HG03175 (cell line): ENCODE measurements around the gene HFM1.
"Not testable (repeated sequence)": the region's sequence is repeated elsewhere in the genome, so short reads cannot be mapped to it uniquely, and the experiment has no call there.

Source experiments
- ATAC-seq: cut with Tn5 transposase; IDR thresholded peaks from one replicate; pipeline ENCODE4 v1.9.1; 2021; ENCODE audit warnings: mild to moderate bottlenecking, moderate library complexity; ENCODE audit not compliant: unreplicated experiment

Gene HFM1, protein sequence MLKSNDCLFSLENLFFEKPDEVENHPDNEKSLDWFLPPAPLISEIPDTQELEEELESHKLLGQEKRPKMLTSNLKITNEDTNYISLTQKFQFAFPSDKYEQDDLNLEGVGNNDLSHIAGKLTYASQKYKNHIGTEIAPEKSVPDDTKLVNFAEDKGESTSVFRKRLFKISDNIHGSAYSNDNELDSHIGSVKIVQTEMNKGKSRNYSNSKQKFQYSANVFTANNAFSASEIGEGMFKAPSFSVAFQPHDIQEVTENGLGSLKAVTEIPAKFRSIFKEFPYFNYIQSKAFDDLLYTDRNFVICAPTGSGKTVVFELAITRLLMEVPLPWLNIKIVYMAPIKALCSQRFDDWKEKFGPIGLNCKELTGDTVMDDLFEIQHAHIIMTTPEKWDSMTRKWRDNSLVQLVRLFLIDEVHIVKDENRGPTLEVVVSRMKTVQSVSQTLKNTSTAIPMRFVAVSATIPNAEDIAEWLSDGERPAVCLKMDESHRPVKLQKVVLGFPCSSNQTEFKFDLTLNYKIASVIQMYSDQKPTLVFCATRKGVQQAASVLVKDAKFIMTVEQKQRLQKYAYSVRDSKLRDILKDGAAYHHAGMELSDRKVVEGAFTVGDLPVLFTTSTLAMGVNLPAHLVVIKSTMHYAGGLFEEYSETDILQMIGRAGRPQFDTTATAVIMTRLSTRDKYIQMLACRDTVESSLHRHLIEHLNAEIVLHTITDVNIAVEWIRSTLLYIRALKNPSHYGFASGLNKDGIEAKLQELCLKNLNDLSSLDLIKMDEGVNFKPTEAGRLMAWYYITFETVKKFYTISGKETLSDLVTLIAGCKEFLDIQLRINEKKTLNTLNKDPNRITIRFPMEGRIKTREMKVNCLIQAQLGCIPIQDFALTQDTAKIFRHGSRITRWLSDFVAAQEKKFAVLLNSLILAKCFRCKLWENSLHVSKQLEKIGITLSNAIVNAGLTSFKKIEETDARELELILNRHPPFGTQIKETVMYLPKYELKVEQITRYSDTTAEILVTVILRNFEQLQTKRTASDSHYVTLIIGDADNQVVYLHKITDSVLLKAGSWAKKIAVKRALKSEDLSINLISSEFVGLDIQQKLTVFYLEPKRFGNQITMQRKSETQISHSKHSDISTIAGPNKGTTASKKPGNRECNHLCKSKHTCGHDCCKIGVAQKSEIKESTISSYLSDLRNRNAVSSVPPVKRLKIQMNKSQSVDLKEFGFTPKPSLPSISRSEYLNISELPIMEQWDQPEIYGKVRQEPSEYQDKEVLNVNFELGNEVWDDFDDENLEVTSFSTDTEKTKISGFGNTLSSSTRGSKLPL (N-terminal part only)

DNA sequence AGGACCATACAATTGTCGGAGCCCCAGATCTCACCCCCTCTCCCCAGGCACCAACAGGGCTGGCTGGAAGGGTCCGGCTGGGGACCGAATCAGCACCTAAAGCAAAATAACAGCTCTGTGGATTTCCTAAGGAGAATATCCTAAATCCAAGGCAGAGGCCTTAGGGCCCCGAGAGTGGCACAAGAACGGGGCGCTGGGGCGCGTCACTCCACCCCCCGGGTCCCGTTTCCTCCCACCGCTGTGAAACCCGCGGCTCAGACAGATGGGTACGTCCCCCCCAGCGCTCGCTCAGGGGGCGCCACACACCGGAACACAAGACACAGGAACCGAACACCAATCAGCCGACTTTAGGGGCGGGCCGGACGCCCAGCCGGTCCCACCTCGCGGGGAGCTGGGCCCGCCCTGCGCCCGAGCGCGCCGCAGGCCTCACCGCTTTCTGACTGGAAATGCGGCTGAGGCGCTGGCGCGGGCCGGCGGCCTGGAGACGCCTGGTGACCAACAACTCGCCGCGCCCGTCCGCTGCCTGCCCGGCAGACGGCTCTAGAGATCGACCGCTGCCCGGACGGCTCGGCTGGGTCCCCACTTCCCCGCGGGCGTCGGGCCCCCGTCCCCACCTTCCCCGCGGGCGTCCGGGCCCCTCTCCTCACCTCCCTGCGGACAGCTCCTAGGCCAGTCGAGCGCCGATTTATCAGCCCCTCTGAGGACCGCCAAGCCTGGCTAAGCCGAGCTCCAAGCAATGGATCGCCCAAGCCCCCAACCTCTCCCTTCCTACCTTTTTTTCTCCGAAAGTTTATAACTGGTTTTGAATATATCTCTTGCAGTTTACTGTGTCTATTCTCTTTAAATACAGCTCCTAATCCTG, at the start of gene HFM1:
Gene HFM1, minus strand, starts transcription at position 687 of the 862 bp plus-strand sequence. CDS start 3,755 bp downstream, outside the sequence.
- ATAC-seq: peak; percentile 79

DNA sequence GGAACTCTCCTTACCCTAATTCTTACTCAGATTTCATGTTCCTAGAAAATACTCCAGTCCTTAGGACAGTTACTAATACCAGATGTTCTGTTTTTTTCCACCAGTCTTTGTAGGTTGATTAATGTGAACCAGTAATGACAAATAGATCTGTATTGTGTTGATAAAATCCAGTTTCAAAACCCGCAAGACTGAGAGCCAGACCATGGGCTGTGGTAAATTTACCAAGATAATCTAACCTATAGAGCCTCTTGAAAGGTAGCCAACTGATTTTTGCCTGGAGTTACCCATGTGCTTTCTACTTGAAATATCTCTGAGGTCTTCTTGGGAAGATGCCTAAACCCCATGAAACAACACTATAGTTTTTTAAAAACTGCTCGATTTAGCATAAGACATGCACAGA, 49.5 kb upstream of the HFM1 start:
- ATAC-seq: no peak

DNA sequence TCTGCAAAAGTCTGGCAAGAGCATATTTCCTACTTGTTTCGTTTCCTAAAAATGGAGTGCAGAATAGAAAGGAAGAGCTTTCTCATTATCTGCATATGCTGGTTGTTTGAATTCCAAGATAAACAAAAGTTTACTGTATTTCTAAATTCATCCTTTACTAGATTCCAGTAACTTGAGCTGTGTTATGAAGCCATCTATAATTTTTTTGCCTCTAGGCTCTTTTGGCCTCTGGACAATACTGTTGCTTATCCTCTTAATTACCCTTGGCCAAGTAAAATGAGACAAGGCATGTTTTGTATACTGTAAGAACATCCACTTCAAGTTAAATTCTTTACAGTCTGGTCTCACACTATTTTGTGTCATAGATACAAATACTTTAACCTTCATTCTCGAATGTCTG, 45.6 kb upstream of the HFM1 start:
- ATAC-seq: no peak

DNA sequence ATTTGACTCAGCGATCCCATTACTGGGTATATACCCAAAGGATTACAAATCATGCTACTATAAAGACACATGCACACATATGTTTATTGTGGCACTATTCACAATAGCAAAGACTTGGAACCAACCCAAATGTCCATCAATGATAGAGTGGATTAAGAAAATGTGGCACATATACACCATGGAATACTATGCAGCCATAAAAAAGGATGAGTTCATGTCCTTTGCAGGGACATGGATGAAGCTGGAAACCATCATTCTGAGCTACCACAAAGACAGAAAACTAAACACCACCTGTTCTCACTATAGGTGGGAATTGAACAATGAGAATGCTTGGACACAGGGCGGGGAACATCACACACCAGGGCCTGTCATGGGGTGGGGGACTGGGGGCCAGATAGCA, 43.1 kb upstream of the HFM1 start:
- ATAC-seq: not testable (repeated sequence)

DNA sequence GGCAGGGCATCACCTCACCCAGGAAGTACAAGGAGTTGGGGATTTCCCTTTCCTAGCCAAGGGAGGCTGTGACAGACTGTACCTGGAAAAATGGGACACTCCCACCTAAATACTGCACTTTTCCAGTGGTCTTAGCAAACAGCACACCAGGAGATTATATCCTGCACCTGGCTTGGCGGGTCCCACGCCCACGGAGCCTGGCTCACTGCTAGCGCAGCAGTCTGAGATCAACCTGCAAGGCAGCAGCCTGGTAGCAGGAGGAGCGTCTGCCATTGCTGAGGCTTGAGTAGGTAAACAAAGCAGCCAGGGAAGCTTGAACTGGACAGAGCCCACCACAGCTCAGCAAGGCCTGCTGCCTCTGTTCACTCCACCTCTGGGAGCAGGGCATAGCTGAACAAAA, 37.3 kb upstream of the HFM1 start:
- not testable (repeated sequence) for ATAC-seq

DNA sequence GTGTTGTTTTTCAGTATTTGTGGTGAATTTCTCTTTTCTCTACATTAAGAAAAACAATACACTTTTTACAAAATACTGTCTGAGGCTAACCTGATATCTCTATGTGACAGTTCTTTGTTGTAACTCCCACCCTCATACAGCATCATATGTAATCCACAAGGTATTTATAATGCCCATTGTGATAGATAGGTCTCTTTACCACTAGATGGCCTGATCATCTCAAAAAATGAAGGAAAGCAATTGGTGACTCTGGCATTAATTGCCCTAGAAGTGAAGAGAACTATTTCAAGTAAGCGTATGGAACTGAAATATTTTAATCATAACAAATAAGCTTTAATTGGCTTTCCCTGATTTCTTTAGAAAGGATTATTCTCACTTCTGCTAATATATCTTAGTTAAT, 36.2 kb upstream of the HFM1 start:
- ATAC-seq: no peak

DNA sequence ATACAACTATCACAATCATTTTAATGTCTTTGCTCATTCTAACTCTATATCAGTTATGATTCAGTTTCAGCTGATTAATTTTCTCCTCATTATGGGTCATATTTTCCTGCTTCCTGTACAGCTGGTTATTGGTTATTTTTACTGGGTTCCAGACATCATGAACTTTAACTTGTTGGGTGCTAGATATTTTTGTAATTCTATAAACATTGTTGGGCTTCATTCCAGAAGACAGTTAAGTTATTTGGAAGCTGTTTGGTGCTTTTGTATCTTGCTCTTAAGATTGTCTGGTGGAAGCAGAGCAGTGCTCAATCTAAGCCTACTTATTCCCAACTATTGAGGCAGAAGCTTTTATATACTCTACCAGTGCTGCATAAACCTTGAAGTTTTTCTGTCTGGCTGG, 34.4 kb upstream of the HFM1 start:
- no peak for ATAC-seq

DNA sequence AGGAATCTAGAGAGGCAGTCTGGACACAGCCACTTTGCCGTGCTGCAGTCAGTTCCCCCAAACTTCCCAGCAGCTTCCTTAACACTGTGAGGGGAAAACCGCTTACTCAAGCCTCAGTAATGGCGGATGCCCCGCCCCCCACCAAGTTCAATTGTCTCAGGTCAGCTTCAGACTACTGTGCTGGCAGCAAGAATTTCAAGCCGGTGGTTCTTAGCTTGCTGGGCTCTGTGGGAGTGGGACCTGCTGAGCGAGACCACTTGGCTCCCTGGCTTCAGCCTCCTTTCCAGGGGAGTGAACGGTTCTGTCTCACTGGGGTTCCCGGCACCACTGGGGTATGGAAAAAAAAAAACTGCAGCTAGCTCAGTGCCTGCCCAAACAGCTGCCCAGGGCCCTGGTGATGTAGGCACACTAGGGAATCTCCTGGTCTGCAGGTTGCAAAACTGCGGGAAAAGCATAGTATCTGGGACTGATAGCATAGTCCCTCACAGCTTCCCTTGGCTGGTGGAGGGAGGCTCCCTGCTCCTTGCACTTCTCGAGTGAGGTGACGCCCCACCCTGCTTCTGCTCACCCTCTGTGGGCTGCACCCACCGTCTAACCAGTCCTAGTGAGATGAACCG, 23.7 kb upstream of the HFM1 start:
- ATAC-seq: no peak

DNA sequence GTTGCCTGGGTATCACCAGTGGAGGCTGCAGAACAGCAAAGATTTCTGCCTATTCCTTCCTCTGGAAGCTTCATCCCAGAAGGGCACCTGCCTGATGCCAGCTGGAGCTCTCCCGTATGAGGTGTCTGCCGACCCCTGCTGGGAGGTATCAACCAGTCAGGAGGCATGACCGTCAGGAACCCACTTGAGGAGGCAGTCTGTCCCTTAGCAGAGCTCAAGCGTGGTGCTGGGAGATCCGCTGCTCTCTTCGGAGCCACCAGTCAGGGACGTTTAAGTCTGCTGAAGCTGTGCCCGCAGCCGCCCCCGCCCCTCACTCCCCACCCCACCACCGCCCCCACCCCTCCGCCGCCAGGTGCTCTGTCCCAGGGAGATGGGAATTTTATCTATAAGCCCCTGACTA, 23.1 kb upstream of the HFM1 start:
- ATAC-seq: no peak

DNA sequence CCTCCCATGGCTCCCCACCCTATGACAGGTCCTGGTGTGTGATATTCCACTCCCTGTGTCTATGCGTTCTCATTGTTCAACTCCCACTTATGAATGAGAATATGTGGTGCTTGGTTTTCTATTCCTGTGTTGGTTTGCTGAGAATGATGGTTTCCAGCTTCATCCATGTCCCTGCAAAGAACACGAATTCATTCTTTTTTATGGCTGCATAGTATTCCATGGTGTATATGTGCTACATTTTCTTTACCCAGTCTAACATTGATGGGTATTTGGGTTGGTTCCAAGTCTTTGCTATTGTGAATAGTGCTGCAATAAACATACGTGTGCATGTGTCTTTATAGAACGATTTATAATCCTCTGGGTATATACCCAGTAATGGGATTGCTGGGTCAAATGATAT, 17.9 kb upstream of the HFM1 start:
- not testable (repeated sequence) for ATAC-seq

DNA sequence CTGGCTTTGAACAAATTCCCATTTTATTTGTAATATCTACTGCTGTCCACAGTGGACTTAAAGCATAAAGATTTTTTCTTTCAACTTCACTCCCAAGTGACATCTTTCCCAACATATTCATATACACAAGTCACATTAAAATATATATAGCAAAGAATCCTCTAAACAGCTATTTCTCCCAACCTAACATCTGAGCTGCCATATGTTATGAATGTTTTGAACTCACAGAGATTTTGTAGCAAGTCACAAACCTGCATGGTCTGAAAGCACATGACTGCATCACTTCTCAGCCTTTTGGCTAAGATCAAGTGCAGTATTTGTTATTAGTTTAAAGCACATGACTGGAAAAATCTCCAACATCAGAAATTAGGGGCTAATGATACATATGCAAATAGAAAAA, 7.7 kb upstream of the HFM1 start:
- no peak for ATAC-seq

DNA sequence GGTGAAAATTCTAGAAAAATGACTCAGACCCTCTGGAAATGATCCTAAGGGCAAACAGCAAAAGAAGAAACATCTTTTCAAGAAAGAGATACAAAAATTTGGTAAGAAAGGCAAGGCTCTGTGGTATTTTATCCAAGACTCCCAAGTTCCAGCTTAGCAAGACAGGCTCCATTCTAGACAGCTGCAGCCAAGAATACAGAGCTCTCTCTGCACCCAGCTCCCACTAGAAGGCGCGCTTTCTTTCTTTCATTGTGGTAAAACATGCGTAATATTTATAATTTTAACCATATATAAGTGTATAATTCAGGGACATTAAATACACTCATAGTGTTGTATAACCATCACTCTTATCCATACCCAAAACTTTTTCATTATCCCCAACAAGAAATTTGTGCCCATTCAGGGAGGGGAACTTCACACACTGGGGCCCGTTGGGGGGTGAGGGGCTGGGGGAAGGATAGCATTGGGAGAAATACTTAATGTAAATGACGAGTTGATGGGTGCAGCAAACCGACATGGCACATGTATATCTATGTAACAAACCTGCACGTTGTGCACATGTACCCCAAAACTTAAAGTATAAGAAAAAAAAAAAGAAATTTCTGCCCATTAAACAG, 2.2 kb upstream of the HFM1 start:
- ATAC-seq: no peak

DNA sequence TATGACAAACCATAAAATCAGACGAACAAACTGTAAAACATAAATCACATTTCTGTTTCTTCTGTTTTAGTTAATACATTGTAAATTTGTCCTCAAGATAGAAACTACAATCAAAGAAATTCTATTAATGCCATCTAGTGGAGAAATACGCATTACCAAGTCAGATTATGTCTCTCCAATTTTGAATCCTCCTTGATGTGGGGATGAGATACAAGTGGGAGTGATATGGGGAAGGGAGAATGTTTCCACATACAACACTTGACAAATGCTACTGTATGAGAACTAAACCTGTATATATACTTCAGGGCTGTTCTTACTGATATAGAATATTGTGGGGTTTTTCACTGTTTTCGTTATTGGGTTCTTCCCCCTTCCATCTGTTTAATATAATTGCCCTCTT, 2.6 kb downstream of the HFM1 start:
- ATAC-seq: no peak

DNA sequence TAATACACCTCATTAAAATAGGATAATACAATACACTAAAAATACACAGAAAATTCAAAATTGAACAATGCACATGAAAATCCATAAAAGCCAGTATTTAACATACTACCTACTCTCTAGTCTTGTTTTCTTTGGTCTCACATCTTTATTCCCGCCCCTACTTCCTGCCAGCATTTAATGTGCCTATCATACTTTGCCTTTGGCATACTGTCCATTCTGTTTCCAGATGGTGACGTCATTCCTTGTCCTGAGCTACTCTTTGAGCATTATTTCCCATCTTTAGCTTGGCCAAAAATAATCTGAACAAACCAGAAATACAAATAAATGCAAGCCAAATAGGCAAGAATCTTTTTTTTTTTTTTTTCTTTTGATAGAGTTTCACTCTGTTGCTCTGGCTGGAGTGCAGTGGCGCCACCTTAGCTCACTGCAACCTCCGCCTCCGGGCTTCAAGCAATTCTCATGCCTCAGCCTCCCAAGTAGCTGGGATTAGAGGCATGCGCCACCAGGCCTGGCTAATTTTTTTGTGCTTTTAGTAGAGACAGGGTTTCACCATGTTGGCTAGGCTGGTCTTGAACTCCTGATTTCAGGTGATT, 4.4 kb downstream of the HFM1 start:
- no peak for ATAC-seq

DNA sequence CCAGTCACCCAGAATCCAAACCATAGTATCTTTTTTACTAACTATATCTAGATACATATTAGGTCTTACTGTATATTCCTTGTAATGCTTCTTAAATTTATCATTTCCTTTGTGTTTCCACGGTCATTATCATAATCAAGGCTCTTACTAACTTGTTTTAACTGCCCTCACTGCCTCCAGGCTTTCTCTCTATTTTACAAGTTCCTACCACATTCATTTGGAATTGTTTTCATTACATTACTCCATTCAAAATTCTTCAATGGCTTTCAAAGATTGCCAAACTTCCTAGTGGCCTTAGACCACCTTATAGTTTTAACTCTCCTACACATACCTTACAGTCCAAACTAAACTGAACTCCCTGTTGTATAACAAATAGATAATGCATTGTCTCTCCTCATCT, 6.3 kb downstream of the HFM1 start:
- ATAC-seq: no peak

DNA sequence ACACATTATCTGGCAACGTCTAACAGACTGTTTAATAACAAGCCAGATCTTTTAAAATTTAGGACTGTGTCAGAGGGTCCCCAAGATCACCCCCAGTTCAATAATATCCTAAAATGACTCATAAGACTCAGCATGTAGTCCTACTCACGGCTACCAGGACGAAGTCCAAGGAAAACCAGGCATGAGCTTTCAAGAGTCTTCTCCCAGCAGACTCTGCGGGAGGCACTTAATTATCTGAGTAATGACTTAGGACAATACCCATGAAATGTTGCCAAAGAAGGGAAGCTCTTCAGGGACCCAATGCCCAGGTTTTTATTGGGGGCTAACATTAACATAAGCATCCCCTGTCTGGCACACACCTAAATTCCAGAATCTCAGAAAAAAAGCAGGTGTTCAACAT, 7.0 kb downstream of the HFM1 start:
- ATAC-seq: no peak

DNA sequence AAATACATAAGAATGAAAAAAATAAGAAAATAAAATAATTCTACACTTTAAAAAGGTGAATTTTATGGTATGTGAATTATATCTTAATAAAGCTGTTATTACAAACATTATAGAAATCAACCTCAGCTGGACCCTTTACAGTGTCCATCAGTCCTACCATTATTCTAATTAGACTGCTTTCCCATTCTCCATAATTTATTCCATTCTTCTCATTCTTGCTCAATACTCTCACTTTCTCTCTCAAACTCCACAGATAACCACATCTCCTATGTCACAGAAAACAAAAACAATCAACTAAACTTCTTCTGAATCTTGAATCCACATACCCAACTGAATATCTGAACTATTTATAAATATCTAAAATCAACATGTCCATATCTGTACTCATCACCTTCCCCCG, 11.6 kb downstream of the HFM1 start:
- ATAC-seq: no peak

DNA sequence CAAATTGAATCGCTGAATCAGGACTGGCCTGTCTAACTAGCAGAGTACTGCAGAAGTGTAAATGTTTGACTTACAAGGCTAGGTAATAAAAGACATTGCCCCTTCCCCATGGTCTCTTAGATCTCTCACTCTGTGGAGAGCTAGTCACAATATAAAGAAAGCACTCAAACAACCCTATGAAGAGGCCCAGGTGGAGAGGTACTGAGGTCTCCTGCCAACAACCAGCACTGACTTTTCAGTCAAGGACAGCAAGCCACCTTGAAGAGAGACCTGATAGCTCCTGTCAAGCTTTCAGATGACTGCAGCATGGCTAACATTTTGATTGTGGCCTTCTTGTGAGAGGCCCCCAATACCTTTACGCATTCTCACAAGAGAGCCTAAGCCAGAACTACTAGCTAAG, 18.5 kb downstream of the HFM1 start:
- no peak for ATAC-seq

DNA sequence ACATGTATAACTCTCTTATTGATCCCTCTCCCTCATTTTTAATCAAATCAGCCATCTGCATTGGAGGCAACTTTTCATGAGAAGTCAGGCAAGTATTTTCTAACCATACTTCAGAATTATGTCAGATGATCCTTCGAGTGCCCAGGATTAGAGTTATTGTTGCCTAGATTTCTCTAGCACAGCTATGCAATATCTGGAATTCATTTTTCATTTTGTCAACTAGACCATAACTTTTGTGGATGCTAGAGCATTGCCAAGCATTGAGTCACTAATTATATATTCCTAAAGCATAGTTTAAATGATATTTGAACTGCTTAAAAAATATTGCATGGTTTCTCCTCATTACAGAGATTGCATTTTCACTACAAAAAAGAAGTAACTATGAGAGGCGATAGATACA, 21.2 kb downstream of the HFM1 start:
- no peak for ATAC-seq
